Smooth muscle cell (in vitro differentiated cells): ENCODE results near the gene SIX3. TPM values are rescaled to one million over a fixed set of nuclear protein-coding genes. Genes with fewer than 3 reads are reported as not detected.

Experiments
- DNase-seq: peaks from one replicate; lab custom pipeline; 2025; ENCODE audit not compliant: unreplicated experiment; lab: John Stamatoyannopoulos, UW
- H2AFZ ChIP-seq: fragments of 200-600 bp; sonication (generic); 2 replicates; pipeline ENCODE4 v1.6.0; 2016; ENCODE audit warnings: antibody characterized with exemption, low read depth, mild to moderate bottlenecking
- H3F3A ChIP-seq: fragments of 200-600 bp; sonication (generic); 2 replicates; pipeline ENCODE4 v1.6.0; 2017; ENCODE audit warnings: antibody characterized with exemption, low read depth
- H3K27ac ChIP-seq: fragments of 200-600 bp; sonication (generic); 2 replicates; pipeline ENCODE4 v1.5.1; 2016; ENCODE audit warnings: low read depth, mild to moderate bottlenecking
- H3K27me3 ChIP-seq: fragments of 200-600 bp; sonication (generic); 2 replicates; pipeline ENCODE4 v1.6.1; 2016; ENCODE audit warnings: low read depth, mild to moderate bottlenecking
- H3K36me3 ChIP-seq: fragments of 200-600 bp; sonication (generic); 2 replicates; pipeline ENCODE4 v1.5.1; 2016; ENCODE audit warnings: low read depth
- H3K4me1 ChIP-seq: fragments of 200-600 bp; sonication (generic); 2 replicates; pipeline ENCODE4 v1.5.1; 2016; ENCODE audit warnings: low read depth
- H3K4me2 ChIP-seq: fragments of 200-600 bp; sonication (generic); 2 replicates; pipeline ENCODE4 v1.6.0; 2016; ENCODE audit warnings: mild to moderate bottlenecking
- H3K4me3 ChIP-seq: fragments of 200-600 bp; sonication (generic); 2 replicates; pipeline ENCODE4 v1.5.1; 2016; ENCODE audit warnings: mild to moderate bottlenecking
- H3K79me2 ChIP-seq: fragments of 200-600 bp; sonication (generic); 2 replicates; pipeline ENCODE4 v1.6.0; 2016; ENCODE audit warnings: low read depth, mild to moderate bottlenecking
- H3K9ac ChIP-seq: fragments of 200-600 bp; sonication (generic); 2 replicates; pipeline ENCODE4 v1.6.0; 2016; ENCODE audit warnings: low read depth
- H3K9me3 ChIP-seq: fragments of 200-600 bp; sonication (generic); replicated peaks from 2 replicates; pipeline ENCODE4 v1.5.1; 2016; ENCODE audit warnings: low read depth
- H4K20me1 ChIP-seq: fragments of 200-600 bp; sonication (generic); 2 replicates; pipeline ENCODE4 v1.6.0; 2016; ENCODE audit warnings: low read depth
- WGBS: methylation state at CpG from one replicate; pipeline ENCODE4 v1.1.7; 2016; ENCODE audit warnings: low lambda C conversion rate; 5-methylcytosine and 5-hydroxymethylcytosine counted together
- polyA plus RNA-seq: library from polyadenylated mRNA; unstranded; fragments of >200 nt; fragmentation: Nextera tagmentation; extraction: Ambion mirVana; gene quantifications from 2 replicates; pipeline ENCODE4 v1.2.1, GENCODE V29; 2016
- total RNA-seq: library from RNA; depleted of rRNA; stranded (reverse); fragments of >200 nt; gene quantifications from 2 replicates; pipeline ENCODE4 v1.2.3, GENCODE V29; 2014
- TF ChIP-seq, protein P1 (sequence below): fragments of 200-600 bp; sonication (generic); IDR thresholded peaks from 2 replicates; pipeline ENCODE4 v1.5.1; 2017; ENCODE audit warnings: borderline replicate concordance, mild to moderate bottlenecking, antibody characterized with exemption; ENCODE audit not compliant: insufficient read depth, poor library complexity, severe bottlenecking

The SIX3 gene
- total and polyA plus RNA-seq, 2 experiments from 2014 or later, result not detected

DNA sequence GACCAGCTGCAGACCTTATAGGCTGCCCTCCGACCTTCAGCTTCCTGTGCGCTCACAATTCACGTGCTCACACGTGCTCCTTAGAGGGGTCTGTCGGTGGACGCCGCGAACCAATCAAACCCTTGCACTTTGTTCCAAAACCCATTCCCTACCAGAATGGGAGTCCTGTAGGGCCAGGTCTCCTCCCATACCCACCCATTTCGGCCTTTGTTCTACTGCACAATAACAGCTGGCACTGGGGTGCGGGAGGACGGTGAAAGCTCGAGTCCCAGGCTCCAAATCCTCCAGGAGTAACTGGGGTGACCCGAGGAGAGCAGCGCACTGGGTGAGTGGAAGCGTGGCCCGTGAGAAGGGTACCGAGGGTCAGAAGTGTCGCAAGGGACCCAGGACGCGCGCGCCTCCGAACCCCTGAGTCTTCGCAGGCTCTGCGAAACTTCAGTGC lies 13.0 kb downstream of the SIX3 start:
- TF ChIP-seq, protein P1, sequence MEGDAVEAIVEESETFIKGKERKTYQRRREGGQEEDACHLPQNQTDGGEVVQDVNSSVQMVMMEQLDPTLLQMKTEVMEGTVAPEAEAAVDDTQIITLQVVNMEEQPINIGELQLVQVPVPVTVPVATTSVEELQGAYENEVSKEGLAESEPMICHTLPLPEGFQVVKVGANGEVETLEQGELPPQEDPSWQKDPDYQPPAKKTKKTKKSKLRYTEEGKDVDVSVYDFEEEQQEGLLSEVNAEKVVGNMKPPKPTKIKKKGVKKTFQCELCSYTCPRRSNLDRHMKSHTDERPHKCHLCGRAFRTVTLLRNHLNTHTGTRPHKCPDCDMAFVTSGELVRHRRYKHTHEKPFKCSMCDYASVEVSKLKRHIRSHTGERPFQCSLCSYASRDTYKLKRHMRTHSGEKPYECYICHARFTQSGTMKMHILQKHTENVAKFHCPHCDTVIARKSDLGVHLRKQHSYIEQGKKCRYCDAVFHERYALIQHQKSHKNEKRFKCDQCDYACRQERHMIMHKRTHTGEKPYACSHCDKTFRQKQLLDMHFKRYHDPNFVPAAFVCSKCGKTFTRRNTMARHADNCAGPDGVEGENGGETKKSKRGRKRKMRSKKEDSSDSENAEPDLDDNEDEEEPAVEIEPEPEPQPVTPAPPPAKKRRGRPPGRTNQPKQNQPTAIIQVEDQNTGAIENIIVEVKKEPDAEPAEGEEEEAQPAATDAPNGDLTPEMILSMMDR, result no peak
- Histone ChIP-seq H3K4me3 (no peak overlapping the region), H3K27me3 (peaks cover 89% of the 10 kb centered on the region), H2AFZ (no peak overlapping the region), H4K20me1 (no peaks in the 10 kb centered on the region), H3K27ac (no peak overlapping the region), H3F3A (no peaks in the 10 kb centered on the region), H3K9me3 (no peaks in the 10 kb centered on the region), H3K36me3 (no peaks in the 10 kb centered on the region), H3K9ac (no peak overlapping the region), H3K4me2 (no peak overlapping the region), H3K4me1 (peaks cover 39% of the 10 kb centered on the region), H3K79me2 (no peaks in the 10 kb centered on the region)
- 20% methylated on average over 23 of the region's 25 CpGs for WGBS
- DNase-seq, result no peak

DNA sequence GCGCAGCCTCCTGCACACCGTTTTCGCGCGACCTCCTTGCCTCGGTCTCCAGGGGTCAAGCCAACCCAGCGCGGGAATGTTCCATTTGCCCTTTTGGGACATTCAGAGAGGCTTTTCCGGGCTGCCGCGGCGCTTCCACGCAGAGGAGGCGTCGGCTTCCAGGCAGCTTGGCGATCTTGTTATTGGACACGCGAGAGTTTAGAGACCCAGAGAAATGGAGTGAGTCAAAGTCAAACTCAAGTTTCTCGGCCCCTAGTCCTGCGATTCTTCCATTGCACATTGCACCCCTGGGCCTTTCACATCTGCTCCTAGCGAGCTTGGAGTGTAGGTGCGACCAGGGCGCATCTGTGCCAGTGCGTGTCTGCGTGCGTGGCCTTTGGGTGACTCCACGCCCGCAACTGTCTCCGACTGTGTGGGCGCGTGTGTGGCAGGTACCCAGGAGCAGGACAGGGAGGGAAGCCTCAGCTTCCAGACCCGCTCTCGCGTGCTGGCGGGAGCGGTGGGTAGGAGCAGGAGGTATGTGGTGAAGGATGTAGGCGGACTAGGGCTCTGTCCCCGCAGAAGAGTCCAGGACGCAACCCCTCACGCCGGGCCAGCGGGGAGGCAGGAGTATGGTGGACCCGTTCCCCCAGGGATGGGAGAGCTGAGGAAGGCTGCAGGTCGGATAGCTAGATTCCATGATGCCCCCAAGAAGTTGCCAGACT lies 13.5 kb downstream of the SIX3 start:
- H3K9me3 ChIP-seq, result no peaks in the 10 kb centered on the region
- H2AFZ ChIP-seq, result no peak overlapping the region
- H3F3A ChIP-seq, result no peaks in the 10 kb centered on the region
- H3K27ac ChIP-seq, result no peak overlapping the region
- H3K4me2 ChIP-seq, result peak overlapping the region; percentile 59
- no peaks in the 10 kb centered on the region for H3K36me3 ChIP-seq
- H3K4me1 ChIP-seq, result peaks cover 36% of the 10 kb centered on the region
- no peak for DNase-seq
- H3K27me3 ChIP-seq, result peaks cover 84% of the 10 kb centered on the region
- peak overlapping the region; percentile 16 for H3K4me3 ChIP-seq
- H3K79me2 ChIP-seq, result no peaks in the 10 kb centered on the region
- 13% methylated on average over 33 of the region's 44 CpGs for WGBS
- no peak overlapping the region for H3K9ac ChIP-seq
- H4K20me1 ChIP-seq, result no peaks in the 10 kb centered on the region
- TF ChIP-seq, protein P1, result no peak

DNA sequence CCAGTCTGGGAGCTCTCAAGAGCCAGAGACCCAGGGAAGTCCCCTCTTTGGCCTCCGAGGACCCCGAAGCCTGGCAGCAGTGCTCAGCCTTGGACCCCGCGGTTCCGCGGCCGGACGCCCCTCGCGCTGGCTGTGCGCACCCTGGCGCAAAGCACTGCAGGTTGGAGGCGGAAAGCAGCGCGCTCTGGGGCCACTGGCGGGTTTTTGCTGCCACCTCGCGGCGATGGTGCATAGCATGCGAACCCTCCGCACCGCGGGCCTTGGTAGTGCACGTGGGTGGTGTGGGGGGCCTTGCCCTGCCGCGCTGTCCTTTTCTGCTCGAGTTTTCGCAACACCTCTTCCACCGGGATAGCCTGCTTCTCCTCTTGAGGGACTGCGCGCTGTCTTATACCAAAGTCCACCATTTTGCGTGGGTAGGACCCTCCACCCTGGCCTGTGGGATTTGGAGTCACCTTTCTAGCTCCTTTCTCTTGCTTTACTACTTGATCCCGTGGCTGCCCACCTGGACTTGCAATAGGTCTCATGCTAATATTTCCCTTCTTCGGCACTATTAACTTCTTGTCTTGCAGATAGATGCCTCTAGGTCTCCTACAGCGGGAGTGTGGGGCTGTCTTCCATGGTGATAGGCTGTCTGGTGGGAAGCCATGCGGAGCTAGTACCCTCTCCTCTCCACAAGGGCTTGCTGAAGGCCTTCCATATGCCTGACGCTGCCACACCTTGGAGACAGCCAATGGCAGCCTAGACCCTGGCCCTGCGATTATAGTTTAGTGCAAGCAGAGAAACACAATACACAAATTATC lies 14.3 kb downstream of the SIX3 start:
- Histone ChIP-seq H3F3A (no peaks in the 10 kb centered on the region), H3K27me3 (peaks cover 76% of the 10 kb centered on the region), H4K20me1 (no peaks in the 10 kb centered on the region), H3K9me3 (no peaks in the 10 kb centered on the region), H3K36me3 (no peaks in the 10 kb centered on the region), H3K4me1 (peaks cover 31% of the 10 kb centered on the region), H3K9ac (no peak overlapping the region), H3K79me2 (no peaks in the 10 kb centered on the region), H2AFZ (no peak overlapping the region), H3K4me2 (peak overlapping the region; percentile 59), H3K4me3 (peak overlapping the region; percentile 16), H3K27ac (no peak overlapping the region)
- TF ChIP-seq, protein P1, result peak; percentile 64
- WGBS, result 6% methylated on average over 38 of the region's 38 CpGs
- DNase-seq, result peak; percentile 30
